Ovary (tissue), 3 donors: ENCODE data around the gene MYO1C.

Experiments used
- EP300 ChIP-seq: sonication (generic); formaldehyde crosslinking; IDR thresholded peaks from one replicate; pipeline ENCODE4 v1.6.1; 2017; ENCODE audit warnings: antibody characterized with exemption
- POLR2A ChIP-seq: fragments of 450-650 bp; IDR thresholded peaks from one replicate; pipeline ENCODE4 v1.6.1; 2017; ENCODE audit warnings: antibody characterized with exemption, mild to moderate bottlenecking, moderate library complexity
- TF ChIP-seq, protein P1 (sequence below), 3 donors: fragments of 450-650 bp in 2 of 3; fragments of 200-600 bp in 1 of 3; IDR thresholded peaks; one replicate each; pipeline versions ENCODE4 v1.5.1 to v1.8.0; 2016 to 2022; ENCODE audit warnings: antibody characterized with exemption in 3 of 3, mild to moderate bottlenecking in 1 of 3
- donor health status: DM: no; HTN: no; CAD: no.

DNA sequence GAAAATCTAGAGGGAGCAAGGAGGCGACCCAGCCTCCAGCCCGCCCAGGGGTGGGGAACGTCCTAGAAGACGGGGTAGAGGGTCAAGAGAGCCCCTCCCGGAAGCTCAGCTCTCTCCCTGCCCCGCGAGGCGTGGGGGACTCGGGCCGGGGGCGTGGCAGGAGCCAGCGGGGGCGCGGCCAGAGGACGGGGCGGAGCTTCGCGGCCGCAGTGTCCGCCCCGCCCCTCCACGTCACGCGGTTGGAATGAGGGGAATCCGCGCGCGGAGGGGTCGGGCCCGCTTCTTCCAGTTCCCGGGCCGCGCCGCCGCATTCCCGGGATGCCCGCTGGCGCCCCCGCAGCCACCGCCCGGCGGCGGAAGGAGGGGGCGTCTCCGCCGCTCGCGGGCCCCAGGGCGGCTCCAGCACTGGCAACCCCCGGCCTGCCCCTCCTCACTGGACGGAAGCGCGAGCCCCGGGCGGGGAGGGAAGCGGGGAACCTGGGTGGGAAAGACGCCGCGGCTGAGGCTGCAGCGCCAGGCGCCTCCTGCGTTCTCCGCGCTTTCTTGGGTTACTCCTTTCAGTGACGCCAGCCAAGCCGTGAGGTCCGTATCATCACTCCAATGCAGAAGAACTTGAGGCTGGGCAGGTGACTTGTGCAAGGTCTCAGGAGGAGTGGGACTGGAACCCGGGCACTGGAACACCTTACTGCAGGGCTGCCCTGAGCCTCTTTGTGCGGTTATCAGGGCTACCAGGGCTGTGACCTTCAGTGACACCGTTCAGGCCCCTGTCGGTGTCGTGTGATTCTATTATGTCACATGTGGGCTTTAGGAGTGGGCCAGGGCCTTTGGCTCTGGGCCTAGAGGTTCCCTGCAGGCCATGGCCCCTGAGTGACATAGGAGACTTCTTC, 4.3 kb downstream of the MYO1C start:
- TF ChIP-seq, protein P1, sequence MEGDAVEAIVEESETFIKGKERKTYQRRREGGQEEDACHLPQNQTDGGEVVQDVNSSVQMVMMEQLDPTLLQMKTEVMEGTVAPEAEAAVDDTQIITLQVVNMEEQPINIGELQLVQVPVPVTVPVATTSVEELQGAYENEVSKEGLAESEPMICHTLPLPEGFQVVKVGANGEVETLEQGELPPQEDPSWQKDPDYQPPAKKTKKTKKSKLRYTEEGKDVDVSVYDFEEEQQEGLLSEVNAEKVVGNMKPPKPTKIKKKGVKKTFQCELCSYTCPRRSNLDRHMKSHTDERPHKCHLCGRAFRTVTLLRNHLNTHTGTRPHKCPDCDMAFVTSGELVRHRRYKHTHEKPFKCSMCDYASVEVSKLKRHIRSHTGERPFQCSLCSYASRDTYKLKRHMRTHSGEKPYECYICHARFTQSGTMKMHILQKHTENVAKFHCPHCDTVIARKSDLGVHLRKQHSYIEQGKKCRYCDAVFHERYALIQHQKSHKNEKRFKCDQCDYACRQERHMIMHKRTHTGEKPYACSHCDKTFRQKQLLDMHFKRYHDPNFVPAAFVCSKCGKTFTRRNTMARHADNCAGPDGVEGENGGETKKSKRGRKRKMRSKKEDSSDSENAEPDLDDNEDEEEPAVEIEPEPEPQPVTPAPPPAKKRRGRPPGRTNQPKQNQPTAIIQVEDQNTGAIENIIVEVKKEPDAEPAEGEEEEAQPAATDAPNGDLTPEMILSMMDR (IDR thresholded peaks at IDR 0.05), result peak in 2 of 3 donors; percentile 30 to 31
- TF ChIP-seq EP300 (no peak), POLR2A (peak; percentile 46)
